Testis (tissue), 3 donors: ENCODE data around the gene IQCC. TPM values are rescaled to one million over a fixed set of nuclear protein-coding genes. Genes with fewer than 3 reads are reported as not detected.

Source experiments
- DNase-seq: peaks from one replicate; pipeline ENCODE4 v3.0.0-alpha.2; 2019
- H3K27ac ChIP-seq, 2 donors: fragments of 200-600 bp; sonication (generic); one replicate each; pipeline ENCODE4 v1.5.1; 2019
- H3K27me3 ChIP-seq: fragments of 200-600 bp; sonication (generic); one replicate; pipeline ENCODE4 v1.5.1; 2019
- H3K36me3 ChIP-seq: fragments of 200-600 bp; sonication (generic); one replicate; pipeline ENCODE4 v1.5.1; 2017; ENCODE audit warnings: low read depth; ENCODE audit errors: missing control alignments
- H3K4me1 ChIP-seq: fragments of 200-600 bp; sonication (generic); one replicate; pipeline ENCODE4 v1.5.1; 2019
- H3K4me3 ChIP-seq, 2 donors: fragments of 200-600 bp; sonication (generic); one replicate each; pipeline ENCODE4 v1.5.1; 2017 to 2019
- H3K9me3 ChIP-seq: fragments of 200-600 bp; sonication (generic); one replicate; pipeline ENCODE4 v1.5.1; 2017
- CTCF ChIP-seq, 3 experiments: fragments of 450-650 bp in 2 of 3; fragments of 200-600 bp in 1 of 3; sonication (generic) in 1 of 3; IDR thresholded peaks; one replicate each; pipeline ENCODE4 v1.5.1; 2016 to 2019; ENCODE audit warnings: antibody characterized with exemption in 3 of 3, mild to moderate bottlenecking in 2 of 3, moderate library complexity in 1 of 3
- POLR2A ChIP-seq: fragments of 450-650 bp; IDR thresholded peaks from one replicate; pipeline ENCODE4 v1.6.1; 2017; ENCODE audit warnings: antibody characterized with exemption, mild to moderate bottlenecking, moderate library complexity
- WGBS, 2 donors: methylation state at CpG; one replicate each; pipeline ENCODE4 v1.1.5; 2018; 5-methylcytosine and 5-hydroxymethylcytosine counted together
- intact Hi-C: fragments of 100-400 bp; cut with DNase I; formaldehyde crosslinking; loops from one replicate; pipeline ENCODE4 v1.15.1; 2023; ENCODE audit warnings: low total_unique reads
- polyA plus RNA-seq: library from polyadenylated mRNA; stranded (reverse); fragments of 350-450 nt; fragmentation: Illumina TruSeq; extraction: RNeasy Lipid Tissue Mini Kit (QIAGEN cat#74804); gene quantifications from one replicate; pipeline ENCODE4 v1.2.3, GENCODE V29; 2014; ENCODE audit warnings: low read depth, low replicate concordance; ENCODE audit not compliant: insufficient read depth
- total RNA-seq, 2 donors: library from RNA; depleted of rRNA; stranded (reverse); fragments of >200 nt; gene quantifications; one replicate each; pipeline ENCODE4 v1.2.3, GENCODE V29; 2016

The IQCC gene
- total and polyA plus RNA-seq, 3 donors from 2014 or later: 11.9 to 21.6 (median 16.3) TPM

- peak overlapping the region; percentile 92 to 96 for H3K27ac ChIP-seq
- no peaks in the 10 kb centered on the region for H3K27me3 ChIP-seq
- H3K4me3 ChIP-seq: peak overlapping the region; percentile 65 to 66
- peaks cover 30% of the 10 kb centered on the region for H3K4me1 ChIP-seq
- H3K9me3 ChIP-seq: no peaks in the 10 kb centered on the region
- H3K36me3 ChIP-seq: no peaks in the 10 kb centered on the region
- DNase-seq: peak; percentile 67
- WGBS, 2 donors: 4 to 11% methylated on average over 10 to 36 of the region's 36 CpGs
- TF ChIP-seq CTCF (IDR thresholded peaks at IDR 0.05) (no peak), POLR2A (no peak)
- intact Hi-C loops: no loop called here
Measured at GRCh38 chr1:32180186-32181060, 25.0 kb upstream of the IQCC start.

- peak overlapping the region; percentile 92 to 96 for H3K27ac ChIP-seq
- 37 to 41% methylated on average over 9 of the region's 9 CpGs for WGBS, 2 donors
- H3K27me3 ChIP-seq: no peaks in the 10 kb centered on the region
- no peaks in the 10 kb centered on the region for H3K9me3 ChIP-seq
- peaks cover 30% of the 10 kb centered on the region for H3K4me1 ChIP-seq
- TF ChIP-seq POLR2A (no peak), CTCF (IDR thresholded peaks at IDR 0.05) (no peak)
- H3K4me3 ChIP-seq: peak overlapping the region; percentile 65 to 66
- intact Hi-C loops: no loop called here
- H3K36me3 ChIP-seq: no peaks in the 10 kb centered on the region
- DNase-seq: no peak
Measured at GRCh38 chr1:32181065-32181464, 24.4 kb upstream of the IQCC start.

- Histone ChIP-seq H3K27me3 (no peaks in the 10 kb centered on the region), H3K4me3 (no peak overlapping the region), H3K27ac (peak overlapping the region in 1 of 2 donors; percentile 96), H3K4me1 (peaks cover 30% of the 10 kb centered on the region), H3K9me3 (no peaks in the 10 kb centered on the region), H3K36me3 (no peaks in the 10 kb centered on the region)
- TF ChIP-seq POLR2A (no peak), CTCF (IDR thresholded peaks at IDR 0.05) (no peak)
- intact Hi-C loops: no loop called here
- WGBS, 2 donors: 13 to 33% methylated on average over 5 of the region's 5 CpGs
- no peak for DNase-seq
Measured at GRCh38 chr1:32181563-32181962, 23.9 kb upstream of the IQCC start.

- no peak for DNase-seq
- TF ChIP-seq CTCF (IDR thresholded peaks at IDR 0.05) (no peak), POLR2A (no peak)
- Histone ChIP-seq H3K9me3 (no peaks in the 10 kb centered on the region), H3K4me1 (peaks cover 30% of the 10 kb centered on the region), H3K4me3 (no peak overlapping the region), H3K27me3 (no peaks in the 10 kb centered on the region), H3K27ac (no peak overlapping the region), H3K36me3 (no peaks in the 10 kb centered on the region)
- intact Hi-C loops: no loop called here
- 69 to 86% methylated on average over 6 of the region's 6 CpGs for WGBS, 2 donors
Measured at GRCh38 chr1:32182060-32182459, 23.4 kb upstream of the IQCC start.

DNA sequence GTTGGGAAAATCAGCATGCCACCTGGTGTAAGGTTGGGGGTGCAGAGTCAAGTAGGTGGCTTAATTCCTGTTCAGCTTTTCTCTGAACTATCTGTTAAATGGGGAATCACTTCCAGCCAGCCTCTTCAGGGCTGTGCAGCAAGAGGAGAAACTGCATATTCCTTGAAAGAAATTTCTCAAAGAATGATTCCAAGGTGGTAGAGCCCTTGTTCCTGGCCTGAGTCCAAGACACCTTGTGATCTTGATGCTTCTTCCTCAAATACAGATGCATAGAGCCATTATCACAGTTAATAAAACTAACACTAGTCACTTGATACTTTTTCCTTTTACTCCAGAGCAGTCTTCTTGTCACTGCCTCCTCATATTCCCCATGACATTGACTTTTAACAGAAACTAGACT, 20.8 kb upstream of the IQCC start:
- Histone ChIP-seq H3K36me3 (no peaks in the 10 kb centered on the region), H3K27me3 (no peaks in the 10 kb centered on the region), H3K9me3 (no peaks in the 10 kb centered on the region), H3K4me3 (no peak overlapping the region), H3K4me1 (peaks cover 25% of the 10 kb centered on the region), H3K27ac (no peak overlapping the region)
- intact Hi-C loops: no loop called here
- TF ChIP-seq POLR2A (no peak), CTCF (IDR thresholded peaks at IDR 0.05) (no peak)
- no peak for DNase-seq
